Measurements from ENCODE around the gene KCTD14.

DNA sequence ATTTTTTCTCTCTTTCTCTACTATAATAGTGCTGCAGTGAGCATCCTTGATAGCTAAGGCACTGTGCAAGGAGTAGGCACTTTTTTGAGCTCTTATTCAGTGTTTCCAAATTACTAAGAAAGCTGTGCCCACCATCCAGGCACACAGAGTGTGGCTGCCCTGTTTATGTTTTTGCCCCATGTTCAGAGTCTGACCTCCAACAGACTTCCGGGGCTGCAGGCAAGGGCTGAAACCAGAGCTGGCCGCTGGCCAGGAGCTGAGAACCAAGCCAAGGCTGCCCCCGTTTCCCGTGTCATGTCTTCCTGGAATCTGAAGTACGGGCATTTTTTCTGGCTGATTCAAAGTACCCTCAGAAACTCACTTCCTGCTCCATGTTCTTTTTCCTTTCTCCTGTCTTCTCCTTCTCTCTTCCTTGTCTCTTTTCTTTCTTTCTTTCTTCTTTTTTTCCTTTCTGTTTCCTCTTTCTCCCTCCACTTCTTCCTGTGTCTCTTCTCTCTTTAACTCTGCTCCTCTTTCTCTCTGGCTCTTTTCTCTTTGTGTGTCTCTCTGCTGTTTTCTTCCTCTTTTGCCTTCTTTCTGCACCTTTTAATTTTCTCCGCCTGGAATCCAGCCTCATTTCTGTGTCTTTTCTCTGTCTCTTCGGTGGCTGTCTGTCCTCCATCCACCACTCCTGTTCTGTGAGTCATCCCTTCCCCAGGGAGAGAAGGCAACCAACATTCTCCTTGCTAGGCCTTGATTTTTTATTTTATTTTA lies 17.0 kb upstream of the KCTD14 start:
- TF ChIP-seq, protein P1, sequence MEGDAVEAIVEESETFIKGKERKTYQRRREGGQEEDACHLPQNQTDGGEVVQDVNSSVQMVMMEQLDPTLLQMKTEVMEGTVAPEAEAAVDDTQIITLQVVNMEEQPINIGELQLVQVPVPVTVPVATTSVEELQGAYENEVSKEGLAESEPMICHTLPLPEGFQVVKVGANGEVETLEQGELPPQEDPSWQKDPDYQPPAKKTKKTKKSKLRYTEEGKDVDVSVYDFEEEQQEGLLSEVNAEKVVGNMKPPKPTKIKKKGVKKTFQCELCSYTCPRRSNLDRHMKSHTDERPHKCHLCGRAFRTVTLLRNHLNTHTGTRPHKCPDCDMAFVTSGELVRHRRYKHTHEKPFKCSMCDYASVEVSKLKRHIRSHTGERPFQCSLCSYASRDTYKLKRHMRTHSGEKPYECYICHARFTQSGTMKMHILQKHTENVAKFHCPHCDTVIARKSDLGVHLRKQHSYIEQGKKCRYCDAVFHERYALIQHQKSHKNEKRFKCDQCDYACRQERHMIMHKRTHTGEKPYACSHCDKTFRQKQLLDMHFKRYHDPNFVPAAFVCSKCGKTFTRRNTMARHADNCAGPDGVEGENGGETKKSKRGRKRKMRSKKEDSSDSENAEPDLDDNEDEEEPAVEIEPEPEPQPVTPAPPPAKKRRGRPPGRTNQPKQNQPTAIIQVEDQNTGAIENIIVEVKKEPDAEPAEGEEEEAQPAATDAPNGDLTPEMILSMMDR (IDR thresholded peaks at IDR 0.05): no peak
- TF ChIP-seq POLR2A (IDR thresholded peaks at IDR 0.05): no peak
